Osteocyte (in vitro differentiated cells): Measurements from ENCODE around the gene NOTCH3. TPM values are rescaled to one million over a fixed set of nuclear protein-coding genes. Genes with fewer than 3 reads are reported as not detected.

Source experiments
- DNase-seq: peaks from one replicate; pipeline ENCODE4 v3.0.0; 2021; ENCODE audit warnings: mixed read lengths; ENCODE audit not compliant: unreplicated experiment; ENCODE audit errors: extremely low spot score
- H3K27ac Mint-ChIP-seq: one replicate; pipeline ENCODE4 v1.8.0; 2021; ENCODE audit warnings: mild to moderate bottlenecking, mixed read lengths; ENCODE audit not compliant: unreplicated experiment
- H3K27me3 Mint-ChIP-seq: one replicate; pipeline ENCODE4 v1.8.0; 2021; ENCODE audit warnings: mixed read lengths; ENCODE audit not compliant: unreplicated experiment
- H3K36me3 Mint-ChIP-seq: one replicate; pipeline ENCODE4 v1.8.0; 2021; ENCODE audit warnings: mixed read lengths; ENCODE audit not compliant: unreplicated experiment
- H3K4me1 Mint-ChIP-seq: one replicate; pipeline ENCODE4 v1.8.0; 2021; ENCODE audit warnings: mixed read lengths; ENCODE audit not compliant: unreplicated experiment
- H3K4me3 Mint-ChIP-seq: one replicate; pipeline ENCODE4 v1.8.0; 2021; ENCODE audit warnings: mild to moderate bottlenecking, moderate library complexity, mixed read lengths; ENCODE audit not compliant: unreplicated experiment
- H3K9me3 Mint-ChIP-seq: one replicate; pipeline ENCODE4 v1.8.0; 2021; ENCODE audit warnings: mixed read lengths; ENCODE audit not compliant: unreplicated experiment
- total RNA-seq: library from RNA; stranded (reverse); gene quantifications from 2 replicates; pipeline ENCODE4 v1.2.1, GENCODE V29; 2021
- TF ChIP-seq, protein P1 (sequence below): fragments of 200-600 bp; sonication (generic); IDR thresholded peaks from 2 replicates; pipeline ENCODE4 v1.5.0; 2021; ENCODE audit warnings: antibody characterized with exemption, mild to moderate bottlenecking, moderate library complexity

NOTCH3 gene
- total RNA-seq, 1 donor from 2014 or later, result 178 TPM

DNA sequence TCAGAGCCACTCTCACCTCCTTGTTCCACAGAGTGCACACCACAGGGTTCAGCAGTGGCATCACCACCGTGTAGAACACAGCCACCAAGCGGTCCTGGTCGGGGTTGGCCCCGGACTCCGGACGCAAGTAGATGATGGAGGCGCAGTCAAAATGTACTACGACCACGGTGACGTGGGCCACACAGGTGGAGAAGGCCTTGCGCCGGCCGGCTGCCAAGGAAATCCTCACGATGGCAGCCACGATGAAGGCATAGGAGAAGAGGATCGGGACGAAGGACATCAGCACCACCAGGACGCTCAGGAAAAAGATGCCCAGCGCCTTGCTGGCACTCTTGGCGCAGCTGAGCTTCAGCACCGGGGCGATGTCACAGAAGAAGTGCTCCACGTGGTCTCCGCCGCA, 59.7 kb downstream of the NOTCH3 start:
- DNase-seq, result no peak
- Mint-ChIP-seq H3K4me1 (peaks cover 9% of the 10 kb centered on the region), H3K9me3 (no peaks in the 10 kb centered on the region), H3K27ac (no peak overlapping the region), H3K4me3 (no peak overlapping the region), H3K27me3 (no peaks in the 10 kb centered on the region), H3K36me3 (no peaks in the 10 kb centered on the region)
- TF ChIP-seq, protein P1, sequence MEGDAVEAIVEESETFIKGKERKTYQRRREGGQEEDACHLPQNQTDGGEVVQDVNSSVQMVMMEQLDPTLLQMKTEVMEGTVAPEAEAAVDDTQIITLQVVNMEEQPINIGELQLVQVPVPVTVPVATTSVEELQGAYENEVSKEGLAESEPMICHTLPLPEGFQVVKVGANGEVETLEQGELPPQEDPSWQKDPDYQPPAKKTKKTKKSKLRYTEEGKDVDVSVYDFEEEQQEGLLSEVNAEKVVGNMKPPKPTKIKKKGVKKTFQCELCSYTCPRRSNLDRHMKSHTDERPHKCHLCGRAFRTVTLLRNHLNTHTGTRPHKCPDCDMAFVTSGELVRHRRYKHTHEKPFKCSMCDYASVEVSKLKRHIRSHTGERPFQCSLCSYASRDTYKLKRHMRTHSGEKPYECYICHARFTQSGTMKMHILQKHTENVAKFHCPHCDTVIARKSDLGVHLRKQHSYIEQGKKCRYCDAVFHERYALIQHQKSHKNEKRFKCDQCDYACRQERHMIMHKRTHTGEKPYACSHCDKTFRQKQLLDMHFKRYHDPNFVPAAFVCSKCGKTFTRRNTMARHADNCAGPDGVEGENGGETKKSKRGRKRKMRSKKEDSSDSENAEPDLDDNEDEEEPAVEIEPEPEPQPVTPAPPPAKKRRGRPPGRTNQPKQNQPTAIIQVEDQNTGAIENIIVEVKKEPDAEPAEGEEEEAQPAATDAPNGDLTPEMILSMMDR, result no peak

- Mint-ChIP-seq H3K27ac (no peak overlapping the region), H3K4me3 (no peak overlapping the region), H3K9me3 (no peaks in the 10 kb centered on the region), H3K4me1 (peaks cover 9% of the 10 kb centered on the region), H3K36me3 (no peaks in the 10 kb centered on the region), H3K27me3 (no peaks in the 10 kb centered on the region)
- DNase-seq, result no peak
- TF ChIP-seq, protein P1, result no peak
These were observed 62.4 kb downstream of the NOTCH3 start for GRCh38 chr19:15138427-15138826.

- Mint-ChIP-seq H3K27ac (no peak overlapping the region), H3K4me1 (peaks cover 9% of the 10 kb centered on the region), H3K4me3 (no peak overlapping the region), H3K36me3 (no peaks in the 10 kb centered on the region), H3K27me3 (no peaks in the 10 kb centered on the region), H3K9me3 (no peaks in the 10 kb centered on the region)
- no peak for DNase-seq
- TF ChIP-seq, protein P1, result no peak
These were observed 63.0 kb downstream of the NOTCH3 start for GRCh38 chr19:15137777-15138176.

DNA sequence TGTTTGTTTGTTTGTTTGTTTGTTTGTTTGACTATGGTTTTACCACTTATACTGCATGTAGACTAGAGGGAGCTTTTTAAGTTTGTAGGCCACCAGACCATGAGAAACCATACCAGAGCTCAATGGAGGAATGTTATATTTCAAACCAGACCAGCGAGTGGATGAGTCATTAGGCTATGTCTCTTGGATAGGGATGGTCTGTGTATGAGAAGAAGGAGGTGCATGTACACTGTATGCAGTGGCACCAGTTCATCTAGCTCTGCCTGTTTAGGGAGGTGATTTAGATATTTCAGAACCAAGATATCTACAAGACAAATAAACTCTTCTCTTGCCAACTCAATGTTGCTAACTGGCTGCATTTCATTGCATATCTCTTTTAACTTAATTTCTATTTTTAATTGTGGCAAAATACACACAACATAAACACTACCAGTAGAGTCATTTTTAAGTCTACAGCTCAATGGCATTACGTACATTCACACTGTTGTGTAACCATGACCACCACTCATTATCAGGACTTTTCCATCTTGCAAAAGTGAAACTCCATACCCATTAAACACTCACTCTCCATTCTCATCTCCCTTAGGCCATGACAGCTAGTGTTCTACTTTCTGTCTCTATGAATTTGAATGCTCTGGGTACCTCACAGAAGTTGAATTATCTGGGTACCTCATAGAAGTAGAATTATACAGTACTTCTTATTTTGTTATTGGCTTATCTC, 64.4 kb downstream of the NOTCH3 start:
- TF ChIP-seq, protein P1, result no peak
- H3K4me3 Mint-ChIP-seq, result no peak overlapping the region
- no peaks in the 10 kb centered on the region for H3K9me3 Mint-ChIP-seq
- H3K4me1 Mint-ChIP-seq, result peaks cover 9% of the 10 kb centered on the region
- DNase-seq, result no peak
- H3K36me3 Mint-ChIP-seq, result no peaks in the 10 kb centered on the region
- no peak overlapping the region for H3K27ac Mint-ChIP-seq
- peaks cover 2% of the 10 kb centered on the region for H3K27me3 Mint-ChIP-seq

DNA sequence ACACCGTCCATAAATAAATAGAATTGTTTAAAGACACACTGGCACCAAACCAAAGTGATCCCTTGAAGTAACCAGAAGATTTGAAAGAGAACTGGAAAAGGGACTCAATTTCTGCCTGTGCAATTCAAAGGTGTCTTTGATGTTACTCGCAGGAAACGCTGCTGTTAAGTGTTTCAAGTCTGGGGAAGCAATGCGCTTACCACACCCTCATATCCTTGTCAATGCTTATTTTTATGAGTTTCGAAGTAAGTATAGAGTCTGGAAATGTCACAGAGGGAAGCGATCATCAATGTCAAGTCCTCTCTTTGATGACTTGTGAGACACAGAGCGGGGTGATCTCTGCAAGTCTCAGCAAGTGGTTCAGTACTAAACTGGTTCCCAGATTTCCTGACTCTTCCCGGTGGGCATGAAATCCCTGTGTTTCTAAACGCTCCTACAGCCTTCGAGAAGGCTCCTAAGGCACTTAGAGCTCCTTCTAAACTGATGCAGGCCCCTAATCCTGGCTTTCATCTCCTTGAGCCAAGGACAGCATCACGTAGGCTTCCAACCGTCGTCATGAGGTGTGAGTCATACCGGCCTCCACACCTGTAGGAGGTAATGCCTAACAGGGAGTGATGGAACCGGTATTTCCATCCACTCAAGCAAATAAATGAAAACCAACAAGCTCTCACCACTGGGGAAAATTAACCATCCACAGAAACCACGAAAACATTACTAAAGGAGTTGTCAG, 70.8 kb downstream of the NOTCH3 start:
- peaks cover 6% of the 10 kb centered on the region for H3K4me1 Mint-ChIP-seq
- H3K4me3 Mint-ChIP-seq, result no peak overlapping the region
- H3K9me3 Mint-ChIP-seq, result no peaks in the 10 kb centered on the region
- no peak overlapping the region for H3K27ac Mint-ChIP-seq
- peaks cover 2% of the 10 kb centered on the region for H3K27me3 Mint-ChIP-seq
- TF ChIP-seq, protein P1, result no peak
- DNase-seq, result no peak
- H3K36me3 Mint-ChIP-seq, result no peaks in the 10 kb centered on the region
